WTC11 (cell line): ENCODE results near the gene AKR1E2.

ENCODE experiments used
- CTCF ChIP-seq: fragments of 200-600 bp; IDR thresholded peaks from 2 replicates; pipeline ENCODE4 v1.8.0; 2022; ENCODE audit warnings: antibody characterized with exemption
- E2F5 ChIP-seq: sonication (generic); formaldehyde crosslinking; IDR thresholded peaks from 2 replicates; pipeline ENCODE4 v1.8.1; 2022; ENCODE audit warnings: mild to moderate bottlenecking, moderate library complexity, missing genetic modification reagents
- ESRRA ChIP-seq: sonication (generic); formaldehyde crosslinking; IDR thresholded peaks from 2 replicates; pipeline ENCODE4 v1.8.1; 2022; ENCODE audit warnings: mild to moderate bottlenecking, missing genetic modification reagents, borderline replicate concordance
- FOXK1 ChIP-seq: sonication (generic); formaldehyde crosslinking; IDR thresholded peaks from 2 replicates; pipeline ENCODE4 v1.8.0; 2022; ENCODE audit warnings: mild to moderate bottlenecking, moderate library complexity, missing genetic modification reagents
- IRF2 ChIP-seq: sonication (generic); formaldehyde crosslinking; IDR thresholded peaks from 2 replicates; pipeline ENCODE4 v1.8.0; 2022; ENCODE audit warnings: low read depth, missing genetic modification reagents, borderline replicate concordance
- MAX ChIP-seq: sonication (generic); formaldehyde crosslinking; IDR thresholded peaks from 2 replicates; pipeline ENCODE4 v1.8.0; 2022; ENCODE audit warnings: mild to moderate bottlenecking, missing genetic modification reagents
- MYBL2 ChIP-seq: sonication (generic); formaldehyde crosslinking; IDR thresholded peaks from 2 replicates; pipeline ENCODE4 v1.8.1; 2023; ENCODE audit warnings: mild to moderate bottlenecking, moderate library complexity, missing genetic modification reagents
- NR3C1 ChIP-seq: sonication (generic); formaldehyde crosslinking; conservative IDR thresholded peaks from 2 replicates; pipeline ENCODE4 v1.8.1; 2023; ENCODE audit warnings: low read depth, mild to moderate bottlenecking, missing genetic modification reagents
- RELA ChIP-seq: sonication (generic); formaldehyde crosslinking; IDR thresholded peaks from 2 replicates; pipeline ENCODE4 v1.8.1; 2022; ENCODE audit warnings: missing genetic modification reagents, mild to moderate bottlenecking, borderline replicate concordance
- TEAD4 ChIP-seq: sonication (generic); formaldehyde crosslinking; IDR thresholded peaks from 2 replicates; pipeline ENCODE4 v1.8.0; 2022; ENCODE audit warnings: mild to moderate bottlenecking, missing genetic modification reagents
- ZNF423 ChIP-seq: fragments of 250-450 bp; sonication (Bioruptor Pico); IDR thresholded peaks from 2 replicates; pipeline ENCODE4 v2.1.2; 2022; ENCODE audit warnings: mild to moderate bottlenecking, moderate library complexity
- ZNF425 ChIP-seq: fragments of 250-450 bp; sonication (Bioruptor Pico); conservative IDR thresholded peaks from 2 replicates; pipeline ENCODE4 v1.9.0; 2021; ENCODE audit warnings: mild to moderate bottlenecking

GRCh38 chr10:4851176-4851575 is 25.2 kb downstream of the AKR1E2 start:
- TF ChIP-seq CTCF: no peak
- TF ChIP-seq FOXK1 (CRISPR knock-in tag): no peak
- TF ChIP-seq TEAD4 (CRISPR knock-in tag): no peak
- TF ChIP-seq MYBL2 (CRISPR knock-in tag): no peak
- no peak for TF ChIP-seq ZNF425 (CRISPR knock-in tag)
- TF ChIP-seq MAX (CRISPR knock-in tag): no peak
- TF ChIP-seq IRF2 (CRISPR knock-in tag): no peak
- TF ChIP-seq NR3C1 (CRISPR knock-in tag): no peak
- TF ChIP-seq E2F5: no peak
- no peak for TF ChIP-seq RELA (CRISPR knock-in tag)
- TF ChIP-seq ESRRA (CRISPR knock-in tag): no peak
- no peak for TF ChIP-seq ZNF423 (CRISPR knock-in tag)
